HepG2 (cell line): Measurements from ENCODE around the gene SDK2. TPM values are rescaled to one million over a fixed set of nuclear protein-coding genes. Genes with fewer than 3 reads are reported as not detected.

Experiments used
- ATAC-seq: fragments of 200-7000 bp; cut with Tn5 transposase; 3 replicates; pipeline ENCODE4 v1.9.1; 2020; ENCODE audit warnings: mild to moderate bottlenecking, moderate library complexity
- BruUV-seq: library from RNA; stranded (reverse); fragments of 400-500 nt; replicated peaks from 2 replicates; lab custom pipeline; 2021; lab: Mats Ljungman, UMichigan
- CTCF ChIA-PET: fragments of 300-600 bp; formaldehyde crosslinking; extraction: SDS; loops from one replicate; lab custom pipeline; 2021; ENCODE audit warnings: low total read pairs, inconsistent platforms, low intra/inter-chr PET ratio; lab: Yijun Ruan, JAX
- POLR2A ChIA-PET: fragments of 350-600 bp; sonication (Branson Sonifier 250); formaldehyde crosslinking; loops from one replicate; lab custom pipeline; 2020; ENCODE audit warnings: antibody characterized with exemption, inconsistent platforms; lab: Yijun Ruan, JAX
- DNase-seq: peaks from one replicate; pipeline ENCODE4 v3.0.0-alpha.2; 2015; ENCODE audit warnings: low spot score
- FAIRE-seq: peaks from 3 replicates; lab custom pipeline; 2011; peaks lifted over from hg19 to GRCh38; lab: Jason Lieb, UNC
- H2AFZ ChIP-seq: one replicate; pipeline ENCODE4 v1.6.1; 2011; ENCODE audit warnings: low read length, inconsistent platforms
- H3K27ac ChIP-seq: fragments of 300-600 bp; 3 replicates; pipeline ENCODE4 v1.8.0; 2011; ENCODE audit warnings: mixed run types, mild to moderate bottlenecking, mixed read lengths, low read length, inconsistent platforms; ENCODE audit not compliant: insufficient read depth; ENCODE audit errors: extremely low read length
- H3K27me3 ChIP-seq, 2 experiments: fragments of 200-600 bp in 1 of 2; 2 replicates in 1 of 2; 3 replicates in 1 of 2; pipeline versions ENCODE4 v1.6.0 to v1.8.0; 2011; ENCODE audit warnings: low read length in 2 of 2, mild to moderate bottlenecking in 2 of 2, moderate library complexity in 2 of 2, inconsistent platforms in 1 of 2; ENCODE audit not compliant: insufficient read depth in 2 of 2, control insufficient read depth in 1 of 2
- H3K36me3 ChIP-seq, 2 experiments: fragments of 200-600 bp in 1 of 2; replicated peaks in 1 of 2; 2 replicates in 1 of 2; 3 replicates in 1 of 2; pipeline versions ENCODE4 v1.5.1 to v1.8.0; 2011; ENCODE audit warnings: low read length in 2 of 2, inconsistent platforms in 1 of 2; ENCODE audit not compliant: insufficient read depth in 2 of 2, control insufficient read depth in 1 of 2
- H3K4me1 ChIP-seq: 2 replicates; pipeline ENCODE4 v1.5.1; 2012; ENCODE audit warnings: low read length, inconsistent platforms; ENCODE audit not compliant: insufficient read depth
- H3K4me2 ChIP-seq: 2 replicates; pipeline ENCODE4 v1.6.0; 2011; ENCODE audit warnings: low read depth, low read length, inconsistent platforms
- H3K4me3 ChIP-seq, 3 experiments: fragments of 200-600 bp in 1 of 3; sonication (generic), shearing (Covaris generic) in 1 of 3; replicated peaks in 1 of 3; 2 replicates each; pipeline ENCODE4 v1.5.1; 2011 to 2016; ENCODE audit warnings: low read length in 3 of 3, inconsistent platforms in 2 of 3, low read depth in 2 of 3, mild to moderate bottlenecking in 2 of 3, control low read depth in 1 of 3, mixed read lengths in 1 of 3; ENCODE audit not compliant: insufficient read depth in 1 of 3
- H3K79me2 ChIP-seq: one replicate; pipeline ENCODE4 v1.6.1; 2011; ENCODE audit warnings: low read length, inconsistent platforms; ENCODE audit not compliant: insufficient read depth
- H3K9ac ChIP-seq: 2 replicates; pipeline ENCODE4 v1.6.0; 2011; ENCODE audit warnings: mild to moderate bottlenecking, low read depth, low read length, inconsistent platforms; ENCODE audit not compliant: insufficient read depth
- H3K9me3 ChIP-seq: 2 replicates; pipeline ENCODE4 v1.5.1; 2012; ENCODE audit warnings: mild to moderate bottlenecking, low read length
- H4K20me1 ChIP-seq: 2 replicates; pipeline ENCODE4 v1.6.0; 2011; ENCODE audit warnings: inconsistent platforms, mild to moderate bottlenecking, low read length, moderate library complexity; ENCODE audit not compliant: insufficient read depth
- ELF1 ChIP-seq: sonication (generic); formaldehyde crosslinking; IDR thresholded peaks from 2 replicates; pipeline ENCODE4 v1.4.0; 2020; ENCODE audit warnings: missing genetic modification reagents
- KDM5B ChIP-seq: sonication (generic); formaldehyde crosslinking; IDR thresholded peaks from 2 replicates; pipeline ENCODE4 v1.4.0; 2020; ENCODE audit warnings: missing genetic modification reagents, mild to moderate bottlenecking, borderline replicate concordance
- NFE2 ChIP-seq: sonication (generic); formaldehyde crosslinking; IDR thresholded peaks from 2 replicates; pipeline ENCODE4 v1.4.0; 2020; ENCODE audit warnings: missing genetic modification reagents
- PHF21A ChIP-seq: sonication (generic); formaldehyde crosslinking; IDR thresholded peaks from 2 replicates; pipeline ENCODE4 v1.5.0; 2020; ENCODE audit warnings: mild to moderate bottlenecking, missing genetic modification reagents
- POLR2AphosphoS2 ChIP-seq: IDR thresholded peaks from 2 replicates; pipeline ENCODE4 v1.6.1; 2011; ENCODE audit warnings: low read depth, low read length, improper control_type of control experiment
- RARG ChIP-seq: sonication (generic); formaldehyde crosslinking; IDR thresholded peaks from 2 replicates; pipeline ENCODE4 v1.4.0; 2020; ENCODE audit warnings: low read depth, mild to moderate bottlenecking, missing genetic modification reagents
- TBP ChIP-seq: sonication (generic); formaldehyde crosslinking; IDR thresholded peaks from 2 replicates; pipeline ENCODE4 v1.5.0; 2020; ENCODE audit warnings: missing genetic modification reagents
- TCF7 ChIP-seq: sonication (generic); IDR thresholded peaks from 2 replicates; pipeline ENCODE4 v1.6.1; 2016; ENCODE audit warnings: antibody characterized with exemption, low read depth
- ZFP36 ChIP-seq: fragments of 150-350 bp; IDR thresholded peaks from 2 replicates; pipeline ENCODE4 v1.6.1; 2018; ENCODE audit warnings: borderline replicate concordance, low read length, low read depth; ENCODE audit not compliant: partially characterized antibody
- ZNF280B ChIP-seq: sonication (generic); formaldehyde crosslinking; IDR thresholded peaks from 2 replicates; pipeline ENCODE4 v1.5.0; 2020; ENCODE audit warnings: missing genetic modification reagents, mild to moderate bottlenecking, borderline replicate concordance
- ZNF281 ChIP-seq: sonication (generic); formaldehyde crosslinking; IDR thresholded peaks from 2 replicates; pipeline ENCODE4 v1.4.0; 2020; ENCODE audit warnings: missing genetic modification reagents, borderline replicate concordance
- ZNF326 ChIP-seq: sonication (generic); formaldehyde crosslinking; IDR thresholded peaks from 2 replicates; pipeline ENCODE4 v1.4.0; 2020; ENCODE audit warnings: missing genetic modification reagents, borderline replicate concordance
- ZNF501 ChIP-seq: sonication (generic); formaldehyde crosslinking; IDR thresholded peaks from 2 replicates; pipeline ENCODE4 v1.5.1; 2020; ENCODE audit warnings: mild to moderate bottlenecking, moderate library complexity, missing genetic modification reagents
- ZNF503 ChIP-seq: sonication (generic); formaldehyde crosslinking; IDR thresholded peaks from 2 replicates; pipeline ENCODE4 v1.4.0; 2020; ENCODE audit warnings: missing genetic modification reagents
- ZNF605 ChIP-seq: sonication (generic); formaldehyde crosslinking; IDR thresholded peaks from 2 replicates; pipeline ENCODE4 v1.8.0; 2022; ENCODE audit warnings: mild to moderate bottlenecking, missing genetic modification reagents
- WGBS: methylation state at CpG from one replicate; pipeline ENCODE4 v1.1.6; 2017; ENCODE audit warnings: low lambda C conversion rate; 5-methylcytosine and 5-hydroxymethylcytosine counted together
- in situ Hi-C: cut with HindIII; loops from 2 replicates; pipeline ENCODE4 v1.10.0; 2017; ENCODE audit warnings: low pct_unique_long_range_greater_than_20kb; ENCODE audit not compliant: extremely low pct_ligation_motif_present
- intact Hi-C: fragments of 100-400 bp; cut with micrococcal nuclease; formaldehyde crosslinking; loops from one replicate; pipeline ENCODE4 v1.10.0; 2022; ENCODE audit not compliant: unreplicated experiment
- polyA plus RNA-seq, 8 experiments: library from polyadenylated mRNA; depleted of rRNA in 3 of 8; stranded (reverse) in 7 of 8; unstranded in 1 of 8; fragments of >200 nt; fragmentation: Illumina TruSeq in 4 of 8; extraction: Trizol in 4 of 8; gene quantifications; 2 replicates each; pipeline versions ENCODE4 v1.2.1 to v1.2.3, GENCODE V29; 2011 to 2016; ENCODE audit warnings: low read depth in 4 of 8, missing spikeins in 1 of 8, mixed read lengths in 1 of 8; ENCODE audit not compliant: insufficient read depth in 1 of 8
- total RNA-seq, 5 experiments: library from RNA; depleted of rRNA; stranded (reverse); fragments of >200 nt; fragmentation: Illumina TruSeq; extraction: Trizol; gene quantifications; 2 replicates each; pipeline ENCODE4 v1.2.3, GENCODE V29; 2016; ENCODE audit warnings: low read depth in 1 of 5

Gene SDK2
- total and polyA plus RNA-seq, 2 of the 13 experiments (the other 11 are each of a cell fraction or from before 2014, with no cell fraction given): not detected

GRCh38 chr17:73678999-73679398, 34.8 kb upstream of the SDK2 start:
- no peak overlapping the region for H3K27ac ChIP-seq
- FAIRE-seq (no peak), DNase-seq (no peak), ATAC-seq (no peak)
- intact Hi-C loops (no loop called here), in situ Hi-C loops (no loop called here)
- ChIA-PET POLR2A (no interaction called here), CTCF (no interaction called here)
- H3K79me2 ChIP-seq: no peaks in the 10 kb centered on the region
- no peaks in the 10 kb centered on the region for H3K4me1 ChIP-seq
- peaks cover 5% of the 10 kb centered on the region; the same call in 1 of the 2 replicates for H3K9me3 ChIP-seq
- H3K36me3 ChIP-seq: no peaks in the 10 kb centered on the region
- 6% methylated on average over 7 of the region's 7 CpGs for WGBS
- no TSS peak for BruUV-seq
- no peaks in the 10 kb centered on the region for H3K27me3 ChIP-seq
- H4K20me1 ChIP-seq: no peaks in the 10 kb centered on the region
- H3K4me2 ChIP-seq: no peak overlapping the region
- TF ChIP-seq NFE2 (CRISPR knock-in tag) (no peak), PHF21A (CRISPR knock-in tag) (no peak), ZNF503 (no peak), ZNF281 (CRISPR knock-in tag) (no peak), ZNF501 (CRISPR knock-in tag) (no peak), ZNF326 (CRISPR knock-in tag) (no peak), ZNF605 (CRISPR knock-in tag) (no peak), TBP (no peak), ELF1 (CRISPR knock-in tag) (no peak), TCF7 (no peak), RARG (CRISPR knock-in tag) (no peak), ZNF280B (CRISPR knock-in tag) (no peak), POLR2AphosphoS2 (no peak), KDM5B (no peak), ZFP36 (no peak)
- no peak overlapping the region for H2AFZ ChIP-seq
- no peak overlapping the region for H3K4me3 ChIP-seq
- H3K9ac ChIP-seq: no peak overlapping the region
